Left forelimb (tissue), 1 donor: Measurements from ENCODE around the gene DPYSL5.
"Not testable (repeated sequence)": the region's sequence is repeated elsewhere in the genome, so short reads cannot be mapped to it uniquely, and the experiment has no call there.

Experiments
- DNase-seq: peaks from one replicate; pipeline ENCODE4 v3.0.0-alpha.2; 2018; ENCODE audit warnings: low spot score

DPYSL5 gene

GRCh38 chr2:26875808-26876207 is 27.9 kb downstream of the DPYSL5 start:
- no peak for DNase-seq

- DNase-seq: no peak
Observed at GRCh38 chr2:26876260-26876659, 28.3 kb downstream of the DPYSL5 start.

GRCh38 chr2:26877276-26877675 is 29.3 kb downstream of the DPYSL5 start:
- no peak for DNase-seq

- DNase-seq: no peak
Observed at GRCh38 chr2:26880161-26880560, 32.2 kb downstream of the DPYSL5 start.

GRCh38 chr2:26880910-26881435 is 33.0 kb downstream of the DPYSL5 start:
- no peak for DNase-seq

- not testable (repeated sequence) for DNase-seq
Observed at GRCh38 chr2:26882220-26882619, 34.3 kb downstream of the DPYSL5 start.

- no peak for DNase-seq
Observed at GRCh38 chr2:26883956-26884355, 36.0 kb downstream of the DPYSL5 start.

GRCh38 chr2:26884486-26884885 is 36.6 kb downstream of the DPYSL5 start:
- no peak for DNase-seq

GRCh38 chr2:26885651-26886329 is 37.9 kb downstream of the DPYSL5 start:
- no peak for DNase-seq

GRCh38 chr2:26886736-26887135 is 38.8 kb downstream of the DPYSL5 start:
- no peak for DNase-seq

GRCh38 chr2:26887151-26887550 is 39.2 kb downstream of the DPYSL5 start:
- DNase-seq: no peak

GRCh38 chr2:26889796-26890195 is 41.9 kb downstream of the DPYSL5 start:
- DNase-seq: no peak

GRCh38 chr2:26890341-26891000 is 42.5 kb downstream of the DPYSL5 start:
- DNase-seq: no peak

- no peak for DNase-seq
Observed at GRCh38 chr2:26892133-26892532, 44.2 kb downstream of the DPYSL5 start.

- no peak for DNase-seq
Observed at GRCh38 chr2:26892922-26893524, 45.1 kb downstream of the DPYSL5 start.

GRCh38 chr2:26894136-26894535 is 46.2 kb downstream of the DPYSL5 start:
- DNase-seq: no peak

GRCh38 chr2:26897807-26898479 is 50.0 kb downstream of the DPYSL5 start:
- no peak for DNase-seq

- DNase-seq: no peak
Observed at GRCh38 chr2:26898480-26899078, 50.6 kb downstream of the DPYSL5 start.

GRCh38 chr2:26899500-26900164 is 51.7 kb downstream of the DPYSL5 start:
- no peak for DNase-seq

GRCh38 chr2:26900831-26901321 is 52.9 kb downstream of the DPYSL5 start:
- no peak for DNase-seq
